ENCODE data around the gene DQX1. TPM values are rescaled to one million over a fixed set of nuclear protein-coding genes. Genes with fewer than 3 reads are reported as not detected.

The DQX1 gene
- total and polyA plus RNA-seq, 9 of the 15 experiments (the other 6 are each of a cell fraction or from before 2014, with no cell fraction given): 0.04 to 0.38 (median 0.18) TPM; not detected in 1

DNA sequence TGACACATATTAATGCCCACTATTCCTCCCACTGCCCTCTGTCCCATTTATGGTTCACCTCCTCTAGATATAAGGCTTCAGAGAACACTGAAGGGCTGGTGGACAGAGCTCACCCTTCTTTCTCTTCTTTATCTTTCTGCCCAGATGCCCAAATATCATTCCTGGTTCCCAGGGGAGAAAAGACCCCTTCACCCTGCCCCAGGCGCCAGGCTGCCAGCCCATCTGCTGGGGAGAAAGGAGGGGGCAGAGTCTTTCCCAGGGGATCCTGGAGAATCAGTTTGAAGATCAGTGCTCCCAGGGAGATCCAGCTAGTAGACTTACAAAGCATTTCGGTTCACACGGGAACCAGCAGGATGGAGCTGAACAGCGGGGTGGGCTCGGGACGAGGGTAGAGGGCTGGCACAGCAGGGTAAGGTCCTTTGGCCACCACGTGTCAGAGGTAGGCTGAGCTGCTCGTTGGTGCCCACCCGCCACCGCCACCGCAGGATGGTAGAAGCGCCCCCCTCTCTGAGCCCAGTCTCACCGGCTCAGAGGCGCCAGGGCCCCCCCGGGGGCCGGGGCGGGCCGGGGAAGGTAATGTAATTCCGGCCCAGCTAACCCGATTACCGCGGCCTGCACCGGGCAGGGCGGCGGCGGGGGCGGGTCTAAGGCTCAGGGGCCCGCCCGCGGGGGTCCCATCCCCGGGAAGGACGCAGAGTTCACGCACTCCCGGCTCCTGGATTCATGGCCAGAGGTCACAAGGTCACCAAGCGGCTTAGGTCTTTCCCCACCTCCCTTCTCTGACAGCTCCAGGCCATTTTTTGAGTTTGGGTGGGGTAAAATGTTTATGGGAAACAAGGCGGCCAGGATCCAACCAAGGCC lies 13.1 kb downstream of the DQX1 start:
- intact Hi-C loops (cut with micrococcal nuclease) (no loop called here), in situ Hi-C loops (cut with MboI) (no loop called here)
- Histone ChIP-seq H3K9me1 (ENCODE audit: control insufficient read depth, insufficient read depth, low read length) (no peaks in the 10 kb centered on the region), H3K9me3 (replicated peaks; ENCODE audit: control insufficient read depth, insufficient read depth, low read depth, low read length) (no peaks in the 10 kb centered on the region), H3K9ac (ENCODE audit: insufficient read depth in 1 of 2, low read depth in 2 of 2, low read length in 2 of 2) (0 out of 4 replicates have a peak overlapping the region, but pooled peaks of 1 of the 2 experiments have one; percentile 15), H3K27me3 (ENCODE audit: control insufficient read depth in 2 of 2, insufficient read depth in 2 of 2, low read length in 2 of 2) (no peaks in the 10 kb centered on the region), H3K27ac (ENCODE audit: extremely low read depth, low read depth, low read length) (no peak overlapping the region), H3K36me3 (ENCODE audit: control insufficient read depth, insufficient read depth, low read length) (no peaks in the 10 kb centered on the region), H3K79me2 (ENCODE audit: control insufficient read depth, insufficient read depth, low read length) (no peaks in the 10 kb centered on the region), H2AFZ (ENCODE audit: low read depth, low read length) (no peak overlapping the region), H3K4me3 (no peak overlapping the region), H3K4me1 (replicated peaks in 1 of 2; ENCODE audit: control insufficient read depth in 2 of 2, insufficient read depth in 2 of 2, low read length in 2 of 2) (peaks cover 17 to 32% of the 10 kb centered on the region in 2 experiments; a peak in 4 of 5 replicates), H3K4me2 (ENCODE audit: insufficient read depth, low read length) (no peak overlapping the region), H4K20me1 (replicated peaks; ENCODE audit: control insufficient read depth, insufficient read depth, low read length) (no peaks in the 10 kb centered on the region)
- ChIA-PET POLR2A (interaction anchor here (0.6 to 0.9 kb wide), 2 partner anchors 17 to 105 kb away, joined by 3 to 5 read pairs; partner anchors contain the start of genes AUP1 and HTRA2), CTCF (ENCODE audit: low intra/inter-chr PET ratio) (no interaction called here)
- BruUV-seq (replicated peaks): no TSS peak
- ATAC-seq: no peak
- no peak for DNase-seq (ENCODE audit: extremely low read depth in 1 of 4, low spot score in 3 of 4)
- 59% methylated on average over 17 of the region's 36 CpGs for WGBS (ENCODE audit: insufficient coverage, low coverage, missing lambda C conversion rate)
- FAIRE-seq: no peak
- no peak for TF ChIP-seq SAP30 (IDR thresholded peaks at IDR 0.05; ENCODE audit: borderline replicate concordance, insufficient read depth, low read depth, low read length, poor library complexity, severe bottlenecking)
- no peak for TF ChIP-seq MBD2 (IDR thresholded peaks at IDR 0.05; ENCODE audit: borderline replicate concordance, low read depth)
- TF ChIP-seq, protein P1, sequence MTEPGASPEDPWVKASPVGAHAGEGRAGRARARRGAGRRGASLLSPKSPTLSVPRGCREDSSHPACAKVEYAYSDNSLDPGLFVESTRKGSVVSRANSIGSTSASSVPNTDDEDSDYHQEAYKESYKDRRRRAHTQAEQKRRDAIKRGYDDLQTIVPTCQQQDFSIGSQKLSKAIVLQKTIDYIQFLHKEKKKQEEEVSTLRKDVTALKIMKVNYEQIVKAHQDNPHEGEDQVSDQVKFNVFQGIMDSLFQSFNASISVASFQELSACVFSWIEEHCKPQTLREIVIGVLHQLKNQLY (CRISPR knock-in tag; conservative IDR thresholded peaks at IDR 0.05): no peak
- TF ChIP-seq GATA2 (CRISPR knock-in tag; IDR thresholded peaks at IDR 0.05): no peak
- no peak for TF ChIP-seq CCNT2 (IDR thresholded peaks at IDR 0.05; ENCODE audit: borderline replicate concordance, extremely low read depth, insufficient read length, low read depth, low read length)
- TF ChIP-seq NUFIP1 (IDR thresholded peaks at IDR 0.05; ENCODE audit: partially characterized antibody): no peak
- no peak for TF ChIP-seq YBX1 (IDR thresholded peaks at IDR 0.05)
- TF ChIP-seq, protein P2, sequence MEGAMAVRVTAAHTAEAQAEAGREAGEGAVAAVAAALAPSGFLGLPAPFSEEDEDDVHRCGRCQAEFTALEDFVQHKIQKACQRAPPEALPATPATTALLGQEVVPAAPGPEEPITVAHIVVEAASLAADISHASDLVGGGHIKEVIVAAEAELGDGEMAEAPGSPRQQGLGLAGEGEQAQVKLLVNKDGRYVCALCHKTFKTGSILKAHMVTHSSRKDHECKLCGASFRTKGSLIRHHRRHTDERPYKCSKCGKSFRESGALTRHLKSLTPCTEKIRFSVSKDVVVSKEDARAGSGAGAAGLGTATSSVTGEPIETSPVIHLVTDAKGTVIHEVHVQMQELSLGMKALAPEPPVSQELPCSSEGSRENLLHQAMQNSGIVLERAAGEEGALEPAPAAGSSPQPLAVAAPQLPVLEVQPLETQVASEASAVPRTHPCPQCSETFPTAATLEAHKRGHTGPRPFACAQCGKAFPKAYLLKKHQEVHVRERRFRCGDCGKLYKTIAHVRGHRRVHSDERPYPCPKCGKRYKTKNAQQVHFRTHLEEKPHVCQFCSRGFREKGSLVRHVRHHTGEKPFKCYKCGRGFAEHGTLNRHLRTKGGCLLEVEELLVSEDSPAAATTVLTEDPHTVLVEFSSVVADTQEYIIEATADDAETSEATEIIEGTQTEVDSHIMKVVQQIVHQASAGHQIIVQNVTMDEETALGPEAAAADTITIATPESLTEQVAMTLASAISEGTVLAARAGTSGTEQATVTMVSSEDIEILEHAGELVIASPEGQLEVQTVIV (CRISPR knock-in tag; IDR thresholded peaks at IDR 0.05; ENCODE audit: borderline replicate concordance): no peak
- TF ChIP-seq SIRT6 (IDR thresholded peaks at IDR 0.05; ENCODE audit: low read depth, low read length): no peak
- TF ChIP-seq ATF1 (CRISPR knock-in tag; IDR thresholded peaks at IDR 0.05): no peak
- no peak for TF ChIP-seq ATF1 (tag; IDR thresholded peaks at IDR 0.05)
- TF ChIP-seq, protein P3, sequence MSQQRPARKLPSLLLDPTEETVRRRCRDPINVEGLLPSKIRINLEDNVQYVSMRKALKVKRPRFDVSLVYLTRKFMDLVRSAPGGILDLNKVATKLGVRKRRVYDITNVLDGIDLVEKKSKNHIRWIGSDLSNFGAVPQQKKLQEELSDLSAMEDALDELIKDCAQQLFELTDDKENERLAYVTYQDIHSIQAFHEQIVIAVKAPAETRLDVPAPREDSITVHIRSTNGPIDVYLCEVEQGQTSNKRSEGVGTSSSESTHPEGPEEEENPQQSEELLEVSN (IDR thresholded peaks at IDR 0.05; ENCODE audit: borderline replicate concordance in 1 of 2, extremely low read depth in 1 of 2, insufficient read depth in 1 of 2, insufficient read length in 1 of 2, low read depth in 1 of 2, low read length in 1 of 2, poor library complexity in 1 of 2, severe bottlenecking in 1 of 2): no peak
- no peak for TF ChIP-seq U2AF2 (optimal IDR thresholded peaks at IDR 0.05; ENCODE audit: low read depth, low read length)
- no peak for TF ChIP-seq RBM34 (IDR thresholded peaks at IDR 0.05; ENCODE audit: borderline replicate concordance, insufficient read depth, low read length)

Data from K562 (cell line).